GM18868 (cell line): ENCODE measurements around the gene RAPGEF3.

Source experiments
- ATAC-seq: cut with Tn5 transposase; IDR thresholded peaks from one replicate; pipeline ENCODE4 v1.9.1; 2021; ENCODE audit warnings: mild to moderate bottlenecking, moderate library complexity; ENCODE audit not compliant: unreplicated experiment

RAPGEF3 gene

DNA sequence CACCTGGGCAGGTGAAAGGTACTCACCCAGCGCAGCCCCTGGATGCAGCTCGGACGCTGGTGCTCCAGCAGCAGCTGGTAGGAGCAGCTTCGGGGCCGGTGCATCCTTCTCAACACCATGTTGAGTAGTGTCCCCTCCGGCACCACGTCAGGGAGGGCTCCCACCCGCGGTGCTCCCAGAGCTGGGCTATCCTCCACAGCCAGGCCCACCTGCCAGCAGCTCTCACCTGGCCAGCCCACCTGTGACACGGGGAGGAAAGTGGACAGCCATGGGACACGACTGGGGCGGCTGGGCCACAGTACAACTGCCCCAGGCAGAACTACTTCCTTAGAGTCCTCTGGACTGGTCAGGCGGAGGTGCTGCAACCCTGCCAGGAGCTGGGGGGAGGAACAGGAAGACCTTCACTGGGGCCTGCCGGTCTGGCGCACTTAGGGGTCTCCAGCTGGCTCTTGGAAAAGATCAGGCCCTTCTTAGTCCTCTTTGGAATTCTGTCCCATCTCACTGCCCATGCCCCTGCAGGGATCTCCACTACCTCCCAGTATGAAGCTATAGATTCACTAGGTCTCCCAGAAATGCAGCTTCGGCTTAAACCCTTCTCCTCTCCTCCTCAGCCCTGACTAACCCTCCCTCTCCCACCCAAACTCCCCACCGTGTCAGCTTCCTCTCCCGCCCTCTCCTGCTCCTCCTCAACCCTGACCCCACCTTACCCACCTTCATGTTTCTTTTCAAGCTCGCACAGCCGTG lies 668 bp downstream of the RAPGEF3 start:
- ATAC-seq = no peak

DNA sequence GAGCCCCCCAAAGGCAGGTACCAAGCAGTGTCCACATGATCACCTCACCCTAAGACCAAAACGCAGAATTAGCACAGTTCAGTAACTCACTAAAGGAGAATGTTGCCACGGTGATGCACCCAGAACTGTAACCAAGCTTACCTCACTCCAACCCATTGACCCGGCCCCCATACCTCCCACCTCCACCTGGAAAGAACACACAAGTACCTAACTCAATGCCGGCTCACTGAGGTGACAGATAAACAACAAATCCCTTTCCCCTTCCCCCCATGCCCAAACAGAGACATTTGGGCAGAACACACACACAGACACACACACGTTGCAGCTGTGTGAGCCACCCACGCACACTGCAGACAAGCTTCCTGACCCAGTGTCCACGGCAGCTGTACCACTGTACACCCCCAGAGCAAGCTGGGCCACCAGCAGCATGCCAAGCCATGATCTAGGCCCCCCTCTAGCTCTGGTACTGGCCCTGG lies 1.3 kb downstream of the RAPGEF3 start:
- no peak for ATAC-seq

GRCh38 chr12:47755655-47756562 lies 2.8 kb downstream of the RAPGEF3 start:
- ATAC-seq = peak; percentile 79

- peak; percentile 20 for ATAC-seq
Measured at GRCh38 chr12:47754881-47755280, 3.8 kb downstream of the RAPGEF3 start.

DNA sequence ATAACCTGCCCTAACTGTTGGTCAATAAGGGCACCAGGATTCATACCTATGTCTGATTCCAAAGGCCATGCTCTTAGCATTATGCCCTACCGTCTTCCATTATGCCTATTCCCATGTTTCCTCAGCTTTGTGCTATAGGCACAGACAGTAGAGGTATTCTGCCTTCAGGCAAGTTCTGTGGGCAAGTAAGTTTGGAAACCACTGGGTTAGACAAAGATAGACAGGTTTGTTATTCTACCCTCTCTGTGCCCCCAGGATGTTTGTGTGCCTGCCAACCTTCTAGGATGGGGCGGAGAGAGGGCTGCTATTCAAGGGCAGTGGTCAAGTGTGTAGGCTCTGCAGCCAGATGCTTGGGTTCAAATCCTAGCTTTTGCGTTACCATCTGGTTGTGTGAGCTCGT lies 4.6 kb downstream of the RAPGEF3 start:
- no peak for ATAC-seq

DNA sequence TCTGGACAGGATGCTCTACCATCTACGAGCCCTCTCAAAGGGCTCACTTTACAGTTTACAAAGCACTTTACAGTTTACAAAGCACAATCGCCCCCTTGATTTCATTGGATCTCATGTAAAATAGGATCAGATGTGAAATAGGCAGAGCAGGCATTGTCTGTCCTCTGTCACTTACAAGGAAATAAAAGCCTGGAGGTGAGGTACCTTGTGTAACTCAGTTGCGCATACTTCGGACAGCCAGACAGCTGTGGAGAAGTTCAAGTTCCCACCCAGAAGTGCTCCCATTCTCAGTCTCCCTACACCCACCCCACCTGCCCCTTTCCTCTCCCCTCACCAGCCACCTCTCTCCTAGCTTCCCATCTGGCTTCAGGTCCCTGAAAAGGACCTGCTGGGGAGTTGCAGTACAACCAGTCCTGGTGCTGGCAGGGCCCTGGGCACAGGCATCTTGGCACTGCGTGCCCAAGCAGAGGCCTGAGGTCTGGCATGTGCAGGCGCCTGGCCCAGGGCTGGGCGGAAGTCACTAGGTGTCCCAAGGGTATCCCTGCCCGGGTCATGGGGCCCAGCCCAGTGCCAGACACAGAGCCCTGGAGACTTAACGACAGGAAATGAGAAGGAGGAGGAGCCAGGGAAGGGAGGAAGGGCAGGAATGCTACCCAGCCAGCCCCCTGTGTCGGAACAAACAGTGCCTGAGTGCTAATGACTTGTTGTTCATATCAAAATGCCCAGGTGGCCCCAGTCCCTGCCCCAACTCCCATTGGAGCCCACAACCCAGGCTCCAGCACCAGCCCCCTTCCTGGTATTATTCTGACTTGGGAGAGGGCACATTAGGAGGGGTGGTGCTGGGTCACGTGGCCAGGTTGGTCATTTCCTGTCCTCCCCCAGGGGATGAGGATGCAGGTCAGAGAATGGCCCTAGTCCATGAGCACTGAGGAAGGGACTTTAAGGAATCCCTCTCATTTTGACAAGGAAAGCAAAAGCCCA lies 5.4 kb downstream of the RAPGEF3 start:
- no peak for ATAC-seq

DNA sequence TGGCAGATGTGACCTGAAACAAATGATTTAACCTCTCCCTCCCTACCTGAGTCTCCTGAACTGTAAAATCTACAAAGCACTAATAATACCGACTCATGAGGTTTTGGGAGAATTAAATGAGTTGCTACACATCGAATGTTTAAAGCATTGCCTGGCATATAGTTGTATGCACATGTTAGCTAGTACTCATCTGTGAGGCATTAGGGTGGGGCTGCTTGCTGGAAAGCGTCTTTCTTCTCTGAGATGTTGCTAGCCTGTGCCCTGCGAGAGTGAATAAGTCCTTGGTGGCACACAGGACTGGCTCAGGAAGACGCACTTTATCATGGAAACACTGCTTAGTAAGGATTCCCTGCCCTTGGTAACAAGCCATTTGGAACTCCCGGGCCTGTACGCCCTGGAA lies 6.1 kb downstream of the RAPGEF3 start:
- no peak for ATAC-seq

DNA sequence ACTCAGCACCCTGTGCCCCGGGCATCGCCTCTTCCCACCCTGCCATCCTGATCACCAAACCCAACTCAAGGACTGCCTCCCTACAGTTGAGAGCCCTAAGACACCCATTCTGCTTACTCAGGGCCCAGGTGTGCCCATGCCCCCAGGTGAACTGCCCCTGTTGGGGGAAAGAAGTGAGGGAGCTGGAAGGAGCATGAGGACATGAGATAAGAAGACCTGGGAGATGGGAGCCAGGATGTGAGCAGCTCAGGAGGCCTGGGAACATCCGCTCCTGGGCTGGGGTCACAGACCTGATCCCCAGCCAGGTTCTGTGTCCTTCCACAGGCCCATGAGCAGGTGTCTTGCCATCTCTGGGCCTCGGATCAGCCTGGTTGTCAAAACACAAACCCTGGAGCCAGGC lies 6.6 kb downstream of the RAPGEF3 start:
- ATAC-seq = no peak

DNA sequence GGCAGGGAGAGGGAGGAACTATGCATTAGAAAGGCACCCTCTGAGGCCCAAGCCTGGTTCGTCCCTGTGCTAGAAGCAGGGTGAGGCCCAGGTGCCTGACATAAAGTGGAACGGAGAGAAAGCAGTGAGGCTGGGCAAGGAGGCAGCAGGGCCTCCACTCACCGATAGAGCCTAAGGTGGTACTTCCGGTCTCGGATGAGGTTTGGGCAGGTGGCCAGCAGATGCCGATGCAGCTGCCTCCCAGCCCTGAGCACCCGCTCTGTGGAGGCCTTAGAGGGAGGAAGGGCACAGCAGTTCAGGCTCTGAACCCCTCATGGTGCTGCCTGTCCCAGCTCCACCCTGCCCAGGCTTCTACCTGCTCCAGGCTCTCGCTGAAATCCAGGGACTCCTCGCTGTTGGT lies 7.1 kb downstream of the RAPGEF3 start:
- ATAC-seq = no peak

DNA sequence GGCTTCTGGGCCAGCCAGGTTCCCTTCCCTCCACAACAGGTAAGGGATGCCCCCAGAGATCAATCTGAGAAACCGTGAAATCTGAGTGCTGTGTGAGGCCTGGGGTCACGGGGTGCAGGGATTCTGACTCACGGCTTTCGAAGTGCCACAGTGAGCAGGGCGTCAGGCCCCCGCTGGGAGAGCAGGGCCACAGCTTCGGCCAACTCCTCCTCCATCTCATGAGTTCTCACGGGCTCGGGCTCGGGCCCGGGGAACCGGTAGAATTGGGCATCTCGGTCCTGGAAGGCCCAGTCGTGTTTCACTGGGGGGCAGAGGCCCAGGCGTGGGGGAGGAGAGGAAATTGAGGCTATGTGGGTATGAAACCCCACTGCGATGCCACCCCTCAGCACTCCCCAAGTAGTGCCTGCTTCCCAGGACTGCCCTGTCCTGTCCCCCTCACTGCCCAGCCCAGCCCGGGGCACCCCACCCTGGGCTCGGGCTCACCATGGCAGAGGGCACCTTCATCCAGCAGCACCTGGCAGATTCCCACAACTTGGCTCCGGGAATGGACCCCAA lies 7.7 kb downstream of the RAPGEF3 start:
- ATAC-seq = no peak

DNA sequence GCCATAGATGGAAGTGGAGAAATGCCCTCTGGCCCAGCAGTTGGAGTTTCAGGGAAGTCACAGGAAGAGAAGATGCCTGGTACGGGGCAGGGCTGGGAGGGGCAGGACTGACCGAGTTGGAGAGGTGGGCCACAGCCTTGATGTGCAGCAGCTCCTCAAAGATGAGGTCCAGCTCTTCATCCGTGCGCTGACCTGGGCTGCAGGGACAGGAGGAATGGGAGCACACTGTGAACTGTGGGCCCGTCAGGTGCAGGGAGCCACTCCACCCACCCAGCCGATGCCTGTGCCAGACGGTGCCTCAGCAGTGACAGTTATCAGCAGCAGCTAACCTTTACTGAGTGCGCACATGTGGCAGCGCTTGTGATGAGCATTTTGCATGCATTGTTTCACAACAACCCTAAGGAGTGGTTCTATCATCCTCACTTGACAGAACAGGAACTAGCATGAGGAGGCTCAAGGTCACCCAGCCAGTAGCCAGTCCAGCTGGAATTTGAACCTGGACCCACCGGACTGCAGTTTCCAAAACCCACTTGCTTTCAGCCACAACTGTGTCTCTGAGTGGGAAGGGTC lies 8.4 kb downstream of the RAPGEF3 start:
- no peak for ATAC-seq

DNA sequence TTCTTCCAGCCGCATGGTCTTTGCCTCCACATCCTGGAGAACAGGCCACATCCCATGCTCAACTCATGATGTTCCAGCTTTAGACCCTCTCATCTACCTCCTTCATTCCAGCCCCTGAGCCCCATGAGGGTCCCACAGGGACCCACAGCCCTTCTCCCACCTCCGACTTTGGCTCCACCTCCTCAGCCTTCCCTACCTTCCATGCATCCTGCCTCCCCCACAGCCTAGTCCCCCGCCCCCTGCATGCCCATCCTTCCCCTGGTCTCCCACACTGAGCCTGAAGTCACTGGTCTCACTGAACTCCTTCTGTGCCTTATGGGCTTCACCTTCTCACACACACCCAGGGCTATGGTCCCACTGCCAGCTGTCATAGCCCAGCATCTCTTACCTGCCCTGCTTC lies 9.8 kb downstream of the RAPGEF3 start:
- no peak for ATAC-seq

DNA sequence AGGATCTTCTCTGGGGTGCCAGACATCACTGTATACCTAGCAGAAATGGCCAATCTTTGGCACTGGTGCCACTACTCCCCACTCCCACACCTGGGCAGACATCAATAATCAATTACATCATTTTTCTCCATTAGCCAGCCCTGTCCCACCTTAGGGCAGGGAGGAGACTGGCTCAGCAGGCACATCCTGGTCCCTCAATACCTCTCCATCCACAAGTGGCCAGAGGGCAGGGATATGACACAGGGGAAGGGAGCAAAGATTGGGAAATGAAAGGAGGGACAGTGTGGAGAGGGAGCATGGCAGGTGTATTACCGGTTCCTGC lies 10.2 kb downstream of the RAPGEF3 start:
- ATAC-seq = no peak

GRCh38 chr12:47747596-47748506 lies 10.8 kb downstream of the RAPGEF3 start:
- no peak for ATAC-seq

DNA sequence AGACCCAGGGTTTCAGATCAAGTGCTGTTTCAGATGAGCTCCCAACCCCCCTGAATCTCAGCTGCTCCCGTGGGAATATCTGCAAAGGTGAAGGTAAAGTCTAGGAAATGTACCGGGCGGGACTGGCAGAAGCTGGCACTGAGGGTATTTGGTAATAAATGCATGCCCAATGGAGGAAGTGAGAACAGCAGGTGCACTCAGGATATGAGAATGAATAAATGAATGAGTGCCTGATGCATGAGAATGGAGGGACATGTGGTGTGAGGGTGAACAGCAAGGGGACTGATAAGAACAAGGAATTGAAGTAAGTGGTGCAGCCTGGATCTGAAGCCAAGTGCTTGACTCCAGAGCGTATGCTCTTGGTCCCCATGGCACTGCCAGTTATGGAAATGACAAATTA lies 11.6 kb downstream of the RAPGEF3 start:
- ATAC-seq = peak; percentile 57

- ATAC-seq = no peak
Measured at GRCh38 chr12:47746523-47746922, 12.2 kb downstream of the RAPGEF3 start.

DNA sequence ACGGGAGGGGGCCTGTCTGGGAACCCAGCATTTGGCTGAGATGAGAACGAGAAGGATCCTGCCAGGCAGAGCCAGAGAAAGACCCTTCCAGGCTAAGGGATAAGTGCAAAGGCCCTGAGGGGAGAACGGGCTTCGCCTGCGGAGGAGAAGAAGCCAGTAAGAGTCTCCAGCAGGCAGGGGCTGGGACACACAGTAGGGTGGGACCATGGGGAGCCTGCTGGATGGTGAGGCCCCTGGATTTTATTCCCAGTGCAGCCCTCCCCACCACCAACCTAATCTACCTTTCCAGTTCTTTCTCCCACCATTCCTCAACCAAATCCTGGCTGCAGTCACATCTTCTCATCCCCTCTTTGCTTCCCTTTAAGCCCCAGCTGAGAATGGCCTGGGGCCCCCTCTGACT lies 12.6 kb downstream of the RAPGEF3 start:
- ATAC-seq = no peak

DNA sequence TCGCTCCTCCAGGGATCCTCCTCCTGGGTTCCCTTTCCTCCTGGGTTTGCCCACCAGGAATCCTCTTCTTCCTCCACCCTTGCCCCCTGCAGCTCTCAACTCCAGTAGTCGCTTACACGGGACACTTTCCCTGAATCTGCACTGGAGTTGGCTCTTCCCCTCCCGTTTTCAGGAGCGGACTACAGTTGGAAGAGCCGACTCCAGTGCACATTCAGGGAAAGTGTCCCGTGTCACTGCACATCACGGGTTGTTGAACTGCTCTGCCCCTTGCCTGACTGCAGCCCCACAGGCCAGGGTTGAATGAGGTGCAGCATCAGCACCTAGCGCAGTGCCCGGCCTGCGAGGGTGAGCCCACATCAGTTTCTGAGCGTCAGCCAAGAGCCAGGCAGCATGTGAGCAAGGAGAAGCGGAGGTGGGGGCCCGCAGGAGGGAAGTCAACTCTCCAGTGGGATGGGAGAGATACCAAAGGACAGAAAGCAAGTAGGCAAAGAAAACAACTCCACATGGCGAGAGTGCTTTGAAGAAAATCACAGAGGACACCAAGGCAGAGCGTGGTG lies 13.1 kb downstream of the RAPGEF3 start:
- ATAC-seq = no peak
